ENCODE data around the gene TIGD6.

TIGD6 gene

GRCh38 chr5:149981206-149981605, 19.2 kb downstream of the TIGD6 start:
- no peak overlapping the region for H3K4me3 ChIP-seq (ENCODE audit: low read length)
- no peak for DNase-seq (ENCODE audit: low read depth)
- no peak for TF ChIP-seq CTCF (conservative IDR thresholded peaks at IDR 0.05; ENCODE audit: low read length)

- TF ChIP-seq CTCF (conservative IDR thresholded peaks at IDR 0.05; ENCODE audit: low read length): no peak
- DNase-seq (ENCODE audit: low read depth): no peak
- H3K4me3 ChIP-seq (ENCODE audit: low read length): no peak overlapping the region
Measured at GRCh38 chr5:149979896-149980295, 20.6 kb downstream of the TIGD6 start.

GRCh38 chr5:149975409-149975808, 25.0 kb downstream of the TIGD6 start:
- no peak overlapping the region for H3K4me3 ChIP-seq (ENCODE audit: low read length)
- no peak for DNase-seq (ENCODE audit: low read depth)
- no peak for TF ChIP-seq CTCF (conservative IDR thresholded peaks at IDR 0.05; ENCODE audit: low read length)

- no peak for DNase-seq (ENCODE audit: low read depth)
- no peak for TF ChIP-seq CTCF (conservative IDR thresholded peaks at IDR 0.05; ENCODE audit: low read length)
- no peak overlapping the region for H3K4me3 ChIP-seq (ENCODE audit: low read length)
Measured at GRCh38 chr5:149969181-149969930, 31.1 kb downstream of the TIGD6 start.

GRCh38 chr5:149966946-149967345, 33.5 kb downstream of the TIGD6 start:
- no peak for DNase-seq (ENCODE audit: low read depth)
- no peak overlapping the region for H3K4me3 ChIP-seq (ENCODE audit: low read length)
- no peak for TF ChIP-seq CTCF (conservative IDR thresholded peaks at IDR 0.05; ENCODE audit: low read length)

GRCh38 chr5:149963729-149964128, 36.7 kb downstream of the TIGD6 start:
- no peak for TF ChIP-seq CTCF (conservative IDR thresholded peaks at IDR 0.05; ENCODE audit: low read length)
- no peak overlapping the region for H3K4me3 ChIP-seq (ENCODE audit: low read length)
- DNase-seq (ENCODE audit: low read depth): no peak

- no peak overlapping the region for H3K4me3 ChIP-seq (ENCODE audit: low read length)
- TF ChIP-seq CTCF (conservative IDR thresholded peaks at IDR 0.05; ENCODE audit: low read length): no peak
- no peak for DNase-seq (ENCODE audit: low read depth)
Measured at GRCh38 chr5:149962601-149963300, 37.7 kb downstream of the TIGD6 start.
